B cell (primary cell): ENCODE measurements around the gene PKNOX1. TPM values are rescaled to one million over a fixed set of nuclear protein-coding genes. Genes with fewer than 3 reads are reported as not detected.

Experiments used
- ATAC-seq: fragments of 200-7000 bp; cut with Tn5 transposase; one replicate; pipeline ENCODE4 v1.10.0; 2021; ENCODE audit warnings: low read depth, mild to moderate bottlenecking, moderate number of reproducible peaks, moderate library complexity
- CTCF ChIA-PET: fragments of 350-600 bp; sonication (Branson Sonifier 250); formaldehyde crosslinking; loops from one replicate; lab custom pipeline; 2021; ENCODE audit warnings: antibody characterized with exemption, inconsistent platforms; lab: Charles Lee
- POLR2A ChIA-PET: fragments of 350-600 bp; sonication (Branson Sonifier 250); formaldehyde crosslinking; loops from one replicate; lab custom pipeline; 2021; ENCODE audit warnings: antibody characterized with exemption; lab: Charles Lee
- DNase-seq: peaks from one replicate; pipeline ENCODE4 v3.0.0; 2013
- H2AFZ ChIP-seq: 2 replicates; pipeline ENCODE4 v1.6.1; 2012; ENCODE audit warnings: mild to moderate bottlenecking, low read depth, low read length; ENCODE audit not compliant: insufficient read depth, poor library complexity, severe bottlenecking
- H3K27ac ChIP-seq, 2 donors: 1 replicate in 1 of 2; 2 replicates in 1 of 2; pipeline ENCODE4 v1.5.1; 2012 to 2013; ENCODE audit warnings: low read length in 2 of 2, mild to moderate bottlenecking in 2 of 2, moderate library complexity in 1 of 2
- H3K27me3 ChIP-seq, 4 experiments: fragments of 200-600 bp in 1 of 4; sonication (generic) in 1 of 4; replicated peaks in 1 of 4; 1 replicate in 2 of 4; 2 replicates in 2 of 4; pipeline versions ENCODE4 v1.6.1 to v1.7.0; 2013 to 2016; ENCODE audit warnings: low read length in 3 of 4, mild to moderate bottlenecking in 2 of 4, mixed read lengths in 1 of 4, moderate library complexity in 1 of 4; ENCODE audit not compliant: insufficient read depth in 4 of 4, control insufficient read depth in 3 of 4; ENCODE audit errors: control extremely low read depth in 1 of 4
- H3K36me3 ChIP-seq, 2 experiments: replicated peaks in 1 of 2; 1 replicate in 1 of 2; 2 replicates in 1 of 2; pipeline versions ENCODE4 v1.6.1 to v1.7.1; 2013; ENCODE audit warnings: low read length in 1 of 2; ENCODE audit not compliant: insufficient read depth in 2 of 2, control insufficient read depth in 1 of 2; ENCODE audit errors: control extremely low read depth in 1 of 2, extremely low read depth in 1 of 2
- H3K4me1 ChIP-seq, 2 donors: fragments of 200-600 bp in 1 of 2; sonication (generic) in 1 of 2; 1 replicate in 1 of 2; 2 replicates in 1 of 2; pipeline versions ENCODE4 v1.5.1 to v1.6.1; 2013 to 2017; ENCODE audit warnings: low read length in 2 of 2; ENCODE audit not compliant: control insufficient read depth in 2 of 2, insufficient read depth in 2 of 2
- H3K4me2 ChIP-seq: replicated peaks from 2 replicates; pipeline ENCODE3; 2012; ENCODE audit warnings: mild to moderate bottlenecking, low read depth, low read length; ENCODE audit not compliant: poor library complexity, severe bottlenecking
- H3K4me3 ChIP-seq, 5 experiments: fragments of 200-600 bp in 1 of 5; sonication (generic) in 1 of 5; 1 replicate in 3 of 5; 2 replicates in 2 of 5; pipeline versions ENCODE4 v1.5.1 to v1.7.0; 2011 to 2016; ENCODE audit warnings: low read length in 4 of 5, mild to moderate bottlenecking in 4 of 5, low read depth in 2 of 5, control low read depth in 1 of 5, moderate library complexity in 1 of 5; ENCODE audit not compliant: insufficient read depth in 1 of 5; ENCODE audit errors: control extremely low read depth in 1 of 5, extremely low read depth in 1 of 5
- H3K79me2 ChIP-seq: fragments of 200-600 bp; sonication (generic); one replicate; pipeline ENCODE4 v1.6.0; 2016; ENCODE audit warnings: low read length; ENCODE audit not compliant: control insufficient read depth, insufficient read depth
- H3K9ac ChIP-seq: fragments of 200-600 bp; sonication (generic); 2 replicates; pipeline ENCODE4 v1.6.1; 2017; ENCODE audit warnings: mild to moderate bottlenecking, low read length, moderate library complexity
- H3K9me3 ChIP-seq, 3 donors: one replicate each; pipeline versions ENCODE4 v1.6.1 to v1.7.1; 2013; ENCODE audit warnings: low read length in 2 of 3; ENCODE audit not compliant: control insufficient read depth in 2 of 3, insufficient read depth in 1 of 3; ENCODE audit errors: control extremely low read depth in 1 of 3
- H4K20me1 ChIP-seq: 2 replicates; pipeline ENCODE4 v1.6.0; 2012; ENCODE audit warnings: mild to moderate bottlenecking, low read length; ENCODE audit not compliant: insufficient read depth, control insufficient read depth, poor library complexity, severe bottlenecking
- H3K27ac Mint-ChIP-seq: one replicate; pipeline ENCODE4 v1.8.0; 2021; ENCODE audit warnings: mixed read lengths
- H3K27me3 Mint-ChIP-seq: one replicate; pipeline ENCODE4 v1.8.0; 2021; ENCODE audit warnings: mixed read lengths
- H3K4me1 Mint-ChIP-seq: one replicate; pipeline ENCODE4 v1.8.0; 2021; ENCODE audit warnings: mixed read lengths
- H3K4me3 Mint-ChIP-seq: one replicate; pipeline ENCODE4 v1.8.0; 2021; ENCODE audit warnings: mixed read lengths
- H3K9me3 Mint-ChIP-seq: one replicate; pipeline ENCODE4 v1.8.0; 2022; ENCODE audit warnings: mixed read lengths; ENCODE audit not compliant: insufficient read depth
- CTCF ChIP-seq: fragments of 200-600 bp; IDR thresholded peaks from one replicate; pipeline ENCODE4 v1.8.0; 2022; ENCODE audit warnings: antibody characterized with exemption, mild to moderate bottlenecking
- EZH2 ChIP-seq: IDR thresholded peaks from 2 replicates; pipeline ENCODE4 v1.6.1; 2012; ENCODE audit warnings: borderline replicate concordance, low read depth, mild to moderate bottlenecking, moderate library complexity, low read length; ENCODE audit not compliant: insufficient read depth, poor library complexity, severe bottlenecking
- WGBS: methylation state at CpG from one replicate; pipeline ENCODE4 v1.1.5; 2013; ENCODE audit warnings: missing lambda C conversion rate; ENCODE audit not compliant: insufficient coverage; 5-methylcytosine and 5-hydroxymethylcytosine counted together
- intact Hi-C: fragments of 100-400 bp; cut with micrococcal nuclease; formaldehyde crosslinking; loops from one replicate; pipeline ENCODE4 v1.10.0; 2022
- polyA plus RNA-seq: library from polyadenylated mRNA; depleted of rRNA; stranded (reverse); fragments of >200 nt; gene quantifications from 2 replicates; pipeline ENCODE4 v1.2.3, GENCODE V29; 2012
- total RNA-seq, 2 donors: library from RNA; stranded (reverse); fragments of 120-200 nt in 1 of 2; gene quantifications; 1 replicate in 1 of 2; 2 replicates in 1 of 2; pipeline versions ENCODE4 v1.2.3 to v1.2.4, GENCODE V29; 2013 to 2022

Gene PKNOX1
- total and polyA plus RNA-seq, 2 donors (not counting 1 experiment from before 2014, with no cell fraction given): 7.6 to 29.5 TPM

GRCh38 chr21:43031121-43031619 is 56.8 kb downstream of the PKNOX1 start:
- no peak overlapping the region for H3K4me3 ChIP-seq
- no peaks in the 10 kb centered on the region for H3K79me2 ChIP-seq
- CTCF ChIA-PET: no interaction called here
- H3K4me2 ChIP-seq: no peak overlapping the region
- Mint-ChIP-seq H3K27me3 (no peaks in the 10 kb centered on the region), H3K9me3 (no peaks in the 10 kb centered on the region), H3K4me3 (no peak overlapping the region), H3K27ac (no peak overlapping the region), H3K4me1 (no peaks in the 10 kb centered on the region)
- no peak overlapping the region for H3K27ac ChIP-seq
- POLR2A ChIA-PET: no interaction called here
- 98% methylated on average over 11 of the region's 12 CpGs for WGBS
- H3K9ac ChIP-seq: no peak overlapping the region
- no peak overlapping the region for H2AFZ ChIP-seq
- TF ChIP-seq EZH2 (no peak), CTCF (no peak)
- no peaks in the 10 kb centered on the region for H4K20me1 ChIP-seq
- H3K36me3 ChIP-seq: peaks cover 1 to 40% of the 10 kb centered on the region in 2 experiments
- intact Hi-C loops: no loop called here
- H3K9me3 ChIP-seq: no peaks in the 10 kb centered on the region
- ATAC-seq (no peak), DNase-seq (no peak)
- H3K27me3 ChIP-seq: no peaks in the 10 kb centered on the region
- no peaks in the 10 kb centered on the region for H3K4me1 ChIP-seq

GRCh38 chr21:43034101-43034500 is 59.7 kb downstream of the PKNOX1 start:
- no peak overlapping the region for H3K4me2 ChIP-seq
- H3K27ac Mint-ChIP-seq: no peak overlapping the region
- no peaks in the 10 kb centered on the region for H3K27me3 ChIP-seq
- H4K20me1 ChIP-seq: no peaks in the 10 kb centered on the region
- no peak overlapping the region for H3K9ac ChIP-seq
- no peaks in the 10 kb centered on the region for H3K27me3 Mint-ChIP-seq
- H3K36me3 ChIP-seq: peaks cover 1 to 20% of the 10 kb centered on the region in 2 experiments
- no peak overlapping the region for H3K4me3 Mint-ChIP-seq
- H3K4me3 ChIP-seq: no peak overlapping the region
- H3K27ac ChIP-seq: no peak overlapping the region
- ChIA-PET CTCF (no interaction called here), POLR2A (no interaction called here)
- intact Hi-C loops: no loop called here
- H2AFZ ChIP-seq: no peak overlapping the region
- DNase-seq (no peak), ATAC-seq (no peak)
- H3K9me3 Mint-ChIP-seq: no peaks in the 10 kb centered on the region
- no CpG with 5 or more reads among the region's 1 CpG for WGBS
- no peaks in the 10 kb centered on the region for H3K4me1 Mint-ChIP-seq
- no peak for TF ChIP-seq CTCF
- no peak for TF ChIP-seq EZH2
- H3K79me2 ChIP-seq: no peaks in the 10 kb centered on the region
- H3K9me3 ChIP-seq: no peaks in the 10 kb centered on the region
- H3K4me1 ChIP-seq: no peaks in the 10 kb centered on the region
